ENCODE results near the gene RGS11.
A peak's percentile ranks its signal among the peaks of the same experiment; 100 is the strongest.
"Not testable (repeated sequence)": the region's sequence is repeated elsewhere in the genome, so short reads cannot be mapped to it uniquely, and the experiment has no call there.

RGS11 gene

DNA sequence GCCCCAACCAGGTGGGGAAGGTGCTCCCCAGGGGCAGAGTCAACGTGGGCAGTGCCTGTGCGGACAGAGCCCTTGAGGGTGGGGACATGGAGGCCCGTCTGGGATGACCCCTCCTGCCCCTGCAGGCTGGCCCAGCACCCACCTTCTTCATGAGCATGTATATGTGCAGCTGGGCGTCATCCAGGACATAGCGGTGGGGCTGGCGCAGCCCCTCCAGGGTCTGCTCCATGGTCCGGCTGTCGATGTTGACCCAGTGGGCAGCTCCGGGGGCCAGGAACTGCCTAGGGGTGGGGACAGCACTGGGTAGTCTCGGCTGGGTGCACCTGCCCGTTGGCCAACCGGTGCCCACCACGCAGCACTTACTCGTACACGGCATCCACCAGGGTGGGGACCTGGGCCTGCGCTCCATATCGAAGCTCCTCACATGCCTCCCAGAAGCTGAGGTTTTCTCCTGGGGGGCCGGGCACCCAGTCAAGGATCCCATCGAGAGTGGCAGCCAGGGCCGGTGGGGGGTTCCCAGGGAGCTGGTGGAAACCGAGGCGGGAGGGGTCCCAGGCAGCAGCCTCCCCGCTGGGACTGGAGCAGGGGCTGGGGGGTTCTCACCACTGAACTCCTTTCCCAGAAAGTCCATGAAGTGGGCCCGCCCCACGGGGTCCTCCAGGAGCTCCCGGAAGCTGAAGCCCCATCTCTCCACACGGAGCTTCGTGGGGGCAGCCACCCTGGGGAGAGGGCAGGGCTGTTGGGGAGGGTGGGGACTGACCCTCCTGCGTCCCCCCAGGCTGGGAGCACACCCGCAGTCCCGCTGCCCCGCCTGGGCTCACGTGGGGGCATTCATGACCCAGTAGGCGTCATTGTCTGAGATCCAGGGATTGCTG is 5.1 kb downstream of the RGS11 start:
- Histone ChIP-seq H4K91ac (ENCODE audit: low read depth, low read length) (no peak overlapping the region), H4K12ac (ENCODE audit: low read depth, low read length) (no peak overlapping the region), H2BK12ac (ENCODE audit: low read length) (no peak overlapping the region), H3K36me3 (ENCODE audit: control insufficient read depth in 1 of 2, insufficient read depth in 2 of 2, low read length in 2 of 2) (no peaks in the 10 kb centered on the region), H3K18ac (ENCODE audit: low read length) (no peak overlapping the region), H4K8ac (ENCODE audit: low read depth, low read length) (no peak overlapping the region), H3K4me1 (ENCODE audit: control insufficient read depth in 1 of 2, insufficient read depth in 2 of 2, low read length in 2 of 2) (peaks cover 0 to 6% of the 10 kb centered on the region in 2 experiments), H3K4ac (ENCODE audit: low read depth, low read length) (no peak overlapping the region), H3K9ac (ENCODE audit: low read length) (no peak overlapping the region), H3K4me3 (ENCODE audit: low read depth, low read length) (no peak overlapping the region), H2BK120ac (ENCODE audit: insufficient read depth, low read length, poor library complexity) (no peak overlapping the region), H2AFZ (ENCODE audit: insufficient read depth, low read length, poor library complexity) (no peak overlapping the region), H3K14ac (ENCODE audit: low read length) (no peak overlapping the region), H2BK5ac (ENCODE audit: low read depth, low read length, poor library complexity) (no peak overlapping the region), H3K4me2 (ENCODE audit: low read length) (no peak overlapping the region), H2AK5ac (ENCODE audit: low read length) (no peak overlapping the region), H3K23ac (ENCODE audit: low read length) (no peak overlapping the region), H3K9me3 (ENCODE audit: insufficient read depth, low read depth, low read length) (peaks cover 13% of the 10 kb centered on the region), H3K27me3 (ENCODE audit: insufficient read depth, low read length) (peaks cover 7% of the 10 kb centered on the region), H3K79me1 (ENCODE audit: low read length) (no peaks in the 10 kb centered on the region), H3K27ac (ENCODE audit: low read depth, low read length) (no peak overlapping the region), H3K79me2 (ENCODE audit: control insufficient read depth, insufficient read depth, low read length, poor library complexity) (no peaks in the 10 kb centered on the region)
- no peak for DNase-seq
- no CpG with 5 or more reads among the region's 34 CpGs for WGBS (ENCODE audit: extremely low coverage, insufficient coverage, insufficient read length)

DNA sequence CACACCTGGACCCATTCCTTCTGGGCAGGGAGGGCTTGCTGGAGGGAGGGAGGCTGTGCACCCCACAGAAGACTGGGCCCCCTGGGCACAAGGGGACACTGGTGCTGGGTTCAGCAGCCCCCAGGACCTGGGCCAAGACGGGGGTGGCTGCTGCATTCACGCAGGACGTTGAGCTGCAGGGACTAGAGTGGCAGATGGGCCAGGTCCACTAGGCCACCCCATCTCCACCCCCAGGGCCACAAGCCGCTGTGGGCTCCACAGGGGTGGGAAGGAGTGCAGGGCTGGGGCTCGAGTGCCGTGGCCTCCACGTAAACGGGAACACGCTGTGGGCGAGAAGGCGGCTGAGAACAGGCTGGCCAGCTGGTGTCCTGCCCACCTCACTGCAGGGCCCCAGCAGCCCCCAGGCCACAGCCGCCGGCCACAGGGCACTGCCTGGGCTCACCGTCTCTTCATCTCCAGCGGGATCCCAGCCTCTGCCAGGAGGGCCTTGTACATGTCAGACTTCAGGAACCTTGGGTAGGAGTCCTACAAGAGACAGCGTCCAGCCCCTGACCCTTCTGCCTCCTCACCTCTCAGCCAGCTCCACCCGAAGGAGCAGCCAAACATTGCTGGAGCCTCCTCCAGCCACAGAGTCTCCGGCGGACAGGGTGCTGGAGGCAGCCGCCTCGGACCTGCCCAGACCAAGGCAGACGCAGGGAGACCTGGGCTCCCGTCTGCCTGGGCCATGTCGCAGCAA is 6.5 kb downstream of the RGS11 start:
- Histone ChIP-seq H2BK12ac (ENCODE audit: low read length) (no peak overlapping the region), H3K9me3 (ENCODE audit: insufficient read depth, low read depth, low read length) (peaks cover 11% of the 10 kb centered on the region), H2AK5ac (ENCODE audit: low read length) (no peak overlapping the region), H4K12ac (ENCODE audit: low read depth, low read length) (no peak overlapping the region), H2BK5ac (ENCODE audit: low read depth, low read length, poor library complexity) (no peak overlapping the region), H3K4me3 (ENCODE audit: low read depth, low read length) (no peak overlapping the region), H3K4ac (ENCODE audit: low read depth, low read length) (no peak overlapping the region), H3K4me2 (ENCODE audit: low read length) (no peak overlapping the region), H3K4me1 (ENCODE audit: control insufficient read depth in 1 of 2, insufficient read depth in 2 of 2, low read length in 2 of 2) (no peaks in the 10 kb centered on the region), H3K9ac (ENCODE audit: low read length) (no peak overlapping the region), H3K36me3 (ENCODE audit: control insufficient read depth in 1 of 2, insufficient read depth in 2 of 2, low read length in 2 of 2) (peaks cover 9 to 10% of the 10 kb centered on the region in 2 experiments), H3K27me3 (ENCODE audit: insufficient read depth, low read length) (no peaks in the 10 kb centered on the region), H3K18ac (ENCODE audit: low read length) (no peak overlapping the region), H2BK120ac (ENCODE audit: insufficient read depth, low read length, poor library complexity) (no peak overlapping the region), H3K27ac (ENCODE audit: low read depth, low read length) (no peak overlapping the region), H4K91ac (ENCODE audit: low read depth, low read length) (no peak overlapping the region), H3K14ac (ENCODE audit: low read length) (no peak overlapping the region), H3K79me2 (ENCODE audit: control insufficient read depth, insufficient read depth, low read length, poor library complexity) (no peaks in the 10 kb centered on the region), H3K23ac (ENCODE audit: low read length) (no peak overlapping the region), H4K8ac (ENCODE audit: low read depth, low read length) (no peak overlapping the region), H3K79me1 (ENCODE audit: low read length) (no peaks in the 10 kb centered on the region), H2AFZ (ENCODE audit: insufficient read depth, low read length, poor library complexity) (no peak overlapping the region)
- WGBS (ENCODE audit: extremely low coverage, insufficient coverage, insufficient read length) = no CpG with 5 or more reads among the region's 24 CpGs
- DNase-seq = no peak

DNA sequence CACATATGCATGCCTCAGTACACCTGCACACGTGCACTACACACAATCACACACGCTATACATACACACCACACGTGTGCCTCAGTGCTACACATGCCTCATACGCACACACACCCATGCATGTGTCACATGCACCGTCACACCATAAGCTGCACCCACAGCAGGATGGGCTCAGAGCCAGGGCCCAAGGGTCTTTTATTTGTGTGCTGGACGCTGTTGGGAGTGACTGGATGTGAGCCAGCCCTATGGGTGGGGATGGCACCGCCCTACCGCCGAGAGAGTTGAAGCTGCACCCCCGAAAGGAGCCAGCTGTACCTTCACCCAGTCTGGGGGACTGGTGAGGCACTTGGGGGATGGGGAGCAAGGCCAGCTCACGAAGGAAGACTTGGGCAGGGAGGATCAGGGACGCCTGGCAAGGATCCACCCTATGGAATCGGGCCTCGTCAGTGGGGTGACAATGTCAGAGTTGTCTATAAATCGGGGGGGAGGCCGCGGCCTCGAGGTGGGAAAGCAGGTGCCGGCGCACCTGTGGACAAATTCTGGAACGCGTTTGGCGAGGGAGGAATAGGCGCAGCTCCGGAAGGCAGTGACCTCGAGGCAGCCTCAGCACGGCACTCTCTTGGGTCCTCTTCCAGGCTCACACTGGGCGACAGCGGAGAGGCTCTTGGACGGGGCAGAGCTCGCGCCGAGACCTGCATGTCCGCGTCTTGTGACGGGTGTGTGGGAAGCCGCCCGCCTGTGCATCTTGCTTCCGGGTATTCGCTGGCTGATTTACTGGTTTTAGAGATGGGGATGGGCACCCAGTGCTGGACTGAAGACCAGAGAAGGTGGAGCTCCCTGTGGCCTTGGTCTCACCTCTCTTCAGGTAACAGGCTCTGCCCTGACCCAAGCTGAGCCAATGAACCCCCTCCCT is 7.3 kb downstream of the RGS11 start:
- Histone ChIP-seq H3K4me2 (ENCODE audit: low read length) (no peak overlapping the region), H3K27ac (ENCODE audit: low read depth, low read length) (no peak overlapping the region), H3K9me3 (ENCODE audit: insufficient read depth, low read depth, low read length) (peaks cover 11% of the 10 kb centered on the region), H2AFZ (ENCODE audit: insufficient read depth, low read length, poor library complexity) (no peak overlapping the region), H4K8ac (ENCODE audit: low read depth, low read length) (no peak overlapping the region), H3K14ac (ENCODE audit: low read length) (no peak overlapping the region), H2BK120ac (ENCODE audit: insufficient read depth, low read length, poor library complexity) (no peak overlapping the region), H4K12ac (ENCODE audit: low read depth, low read length) (no peak overlapping the region), H2BK5ac (ENCODE audit: low read depth, low read length, poor library complexity) (no peak overlapping the region), H3K36me3 (ENCODE audit: control insufficient read depth in 1 of 2, insufficient read depth in 2 of 2, low read length in 2 of 2) (peaks cover 17 to 19% of the 10 kb centered on the region in 2 experiments), H3K9ac (ENCODE audit: low read length) (no peak overlapping the region), H3K4ac (ENCODE audit: low read depth, low read length) (no peak overlapping the region), H4K91ac (ENCODE audit: low read depth, low read length) (no peak overlapping the region), H2AK5ac (ENCODE audit: low read length) (no peak overlapping the region), H2BK12ac (ENCODE audit: low read length) (no peak overlapping the region), H3K79me1 (ENCODE audit: low read length) (no peaks in the 10 kb centered on the region), H3K79me2 (ENCODE audit: control insufficient read depth, insufficient read depth, low read length, poor library complexity) (no peaks in the 10 kb centered on the region), H3K4me1 (ENCODE audit: control insufficient read depth in 1 of 2, insufficient read depth in 2 of 2, low read length in 2 of 2) (no peaks in the 10 kb centered on the region), H3K4me3 (ENCODE audit: low read depth, low read length) (peak overlapping the region; percentile 31), H3K27me3 (ENCODE audit: insufficient read depth, low read length) (no peaks in the 10 kb centered on the region), H3K18ac (ENCODE audit: low read length) (no peak overlapping the region), H3K23ac (ENCODE audit: low read length) (no peak overlapping the region)
- peak; percentile 17 to 41 for DNase-seq
- WGBS (ENCODE audit: extremely low coverage, insufficient coverage, insufficient read length) = no CpG with 5 or more reads among the region's 40 CpGs

DNA sequence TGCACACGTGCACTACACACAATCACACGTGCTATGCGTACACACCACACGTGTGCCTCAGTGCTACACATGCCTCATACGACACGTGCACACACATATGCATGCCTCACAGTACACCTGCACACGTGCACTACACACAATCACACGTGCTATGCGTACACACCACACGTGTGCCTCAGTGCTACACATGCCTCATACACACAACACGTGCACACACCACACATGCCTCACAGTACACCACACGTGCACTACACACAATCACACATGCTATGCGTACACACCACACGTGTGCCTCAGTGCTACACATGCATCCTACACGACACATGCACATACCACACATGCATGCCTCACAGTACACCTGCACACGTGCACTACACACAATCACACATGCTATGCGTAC is 8.2 kb downstream of the RGS11 start:
- no CpG with 5 or more reads among the region's 17 CpGs for WGBS (ENCODE audit: extremely low coverage, insufficient coverage, insufficient read length)
- Histone ChIP-seq H3K4me3 (ENCODE audit: low read depth, low read length) (peak overlapping the region; percentile 24), H3K36me3 (ENCODE audit: control insufficient read depth in 1 of 2, insufficient read depth in 2 of 2, low read length in 2 of 2) (peaks cover 21 to 23% of the 10 kb centered on the region in 2 experiments), H3K9me3 (ENCODE audit: insufficient read depth, low read depth, low read length) (peaks cover 11% of the 10 kb centered on the region)
- not testable (repeated sequence) for H3K79me2 ChIP-seq (ENCODE audit: control insufficient read depth, insufficient read depth, low read length, poor library complexity); H2BK120ac ChIP-seq (ENCODE audit: insufficient read depth, low read length, poor library complexity); H3K4ac ChIP-seq (ENCODE audit: low read depth, low read length); H3K79me1 ChIP-seq (ENCODE audit: low read length); H3K23ac ChIP-seq (ENCODE audit: low read length); H2AK5ac ChIP-seq (ENCODE audit: low read length); H2BK5ac ChIP-seq (ENCODE audit: low read depth, low read length, poor library complexity); H3K27ac ChIP-seq (ENCODE audit: low read depth, low read length); H3K4me2 ChIP-seq (ENCODE audit: low read length); DNase-seq; H4K12ac ChIP-seq (ENCODE audit: low read depth, low read length); H3K27me3 ChIP-seq (ENCODE audit: insufficient read depth, low read length); H3K14ac ChIP-seq (ENCODE audit: low read length); H3K18ac ChIP-seq (ENCODE audit: low read length); H4K8ac ChIP-seq (ENCODE audit: low read depth, low read length); H4K91ac ChIP-seq (ENCODE audit: low read depth, low read length); H3K9ac ChIP-seq (ENCODE audit: low read length); H2BK12ac ChIP-seq (ENCODE audit: low read length); H3K4me1 ChIP-seq (ENCODE audit: control insufficient read depth in 1 of 2, insufficient read depth in 2 of 2, low read length in 2 of 2); H2AFZ ChIP-seq (ENCODE audit: insufficient read depth, low read length, poor library complexity)
